HG02840 (cell line): ENCODE measurements around the gene TEK.

ENCODE experiments used
- ATAC-seq: cut with Tn5 transposase; IDR thresholded peaks from one replicate; pipeline ENCODE4 v1.9.1; 2021; ENCODE audit warnings: mild to moderate bottlenecking, moderate library complexity, moderate number of reproducible peaks; ENCODE audit not compliant: unreplicated experiment, low FRiP score

TEK gene

GRCh38 chr9:27118916-27119315, 9.9 kb downstream of the TEK start:
- ATAC-seq: no peak

GRCh38 chr9:27124151-27124550, 15.1 kb downstream of the TEK start:
- ATAC-seq: no peak

- no peak for ATAC-seq
Measured at GRCh38 chr9:27125030-27125429, 16.0 kb downstream of the TEK start.

GRCh38 chr9:27125936-27126335, 16.9 kb downstream of the TEK start:
- no peak for ATAC-seq

GRCh38 chr9:27126670-27127069, 17.6 kb downstream of the TEK start:
- no peak for ATAC-seq

GRCh38 chr9:27129221-27129620, 20.2 kb downstream of the TEK start:
- no peak for ATAC-seq

- no peak for ATAC-seq
Measured at GRCh38 chr9:27131731-27132130, 22.7 kb downstream of the TEK start.

GRCh38 chr9:27133817-27134216, 24.8 kb downstream of the TEK start:
- no peak for ATAC-seq

GRCh38 chr9:27142299-27142930, 33.4 kb downstream of the TEK start:
- ATAC-seq: no peak

- ATAC-seq: no peak
Measured at GRCh38 chr9:27145143-27145542, 36.1 kb downstream of the TEK start.

- ATAC-seq: no peak
Measured at GRCh38 chr9:27149651-27150050, 40.6 kb downstream of the TEK start.

GRCh38 chr9:27150746-27151406, 41.9 kb downstream of the TEK start:
- no peak for ATAC-seq

- ATAC-seq: no peak
Measured at GRCh38 chr9:27151693-27152404, 42.8 kb downstream of the TEK start.

GRCh38 chr9:27152405-27152718, 43.3 kb downstream of the TEK start:
- no peak for ATAC-seq

- ATAC-seq: no peak
Measured at GRCh38 chr9:27154908-27155307, 45.9 kb downstream of the TEK start.

- no peak for ATAC-seq
Measured at GRCh38 chr9:27157097-27157496, 48.1 kb downstream of the TEK start.

- no peak for ATAC-seq
Measured at GRCh38 chr9:27157736-27158135, 48.7 kb downstream of the TEK start.

- no peak for ATAC-seq
Measured at GRCh38 chr9:27160636-27161035, 51.6 kb downstream of the TEK start.

GRCh38 chr9:27162045-27162444, 53.0 kb downstream of the TEK start:
- no peak for ATAC-seq

GRCh38 chr9:27165068-27165467, 56.0 kb downstream of the TEK start:
- no peak for ATAC-seq

- no peak for ATAC-seq
Measured at GRCh38 chr9:27165670-27166069, 56.6 kb downstream of the TEK start.

GRCh38 chr9:27168496-27168895, 59.5 kb downstream of the TEK start:
- ATAC-seq: no peak
